Natural killer cell (primary cell): ENCODE measurements around the gene HOMER2. TPM values are rescaled to one million over a fixed set of nuclear protein-coding genes. Genes with fewer than 3 reads are reported as not detected.

Experiments used
- ATAC-seq, 3 donors: fragments of 150-1000 bp in 2 of 3; fragments of 200-7000 bp in 1 of 3; cut with Tn5 transposase; 1 replicate in 1 of 3; 2 replicates in 2 of 3; pipeline ENCODE4 v1.10.0; 2021; ENCODE audit warnings: mild to moderate bottlenecking in 2 of 3, moderate library complexity in 2 of 3
- DNase-seq, 2 donors: peaks; one replicate each; pipeline versions ENCODE4 v3.0.0 to v3.0.0-alpha.2; 2013 to 2021; ENCODE audit warnings: mixed read lengths in 1 of 2
- H3K27ac ChIP-seq: one replicate; pipeline ENCODE4 v1.5.1; 2013; ENCODE audit warnings: mild to moderate bottlenecking, low read length
- H3K27me3 ChIP-seq: one replicate; pipeline ENCODE4 v1.6.1; 2013; ENCODE audit warnings: low read length; ENCODE audit not compliant: control insufficient read depth, insufficient read depth
- H3K36me3 ChIP-seq: one replicate; pipeline ENCODE4 v1.6.1; 2013; ENCODE audit warnings: low read length; ENCODE audit not compliant: control insufficient read depth, insufficient read depth
- H3K4me1 ChIP-seq: one replicate; pipeline ENCODE4 v1.6.1; 2013; ENCODE audit warnings: low read length; ENCODE audit not compliant: control insufficient read depth, insufficient read depth
- H3K4me3 ChIP-seq: one replicate; pipeline ENCODE4 v1.5.1; 2013; ENCODE audit warnings: low read length
- H3K9me3 ChIP-seq: one replicate; pipeline ENCODE4 v1.6.1; 2013; ENCODE audit warnings: low read length; ENCODE audit not compliant: control insufficient read depth, insufficient read depth
- H3K27ac Mint-ChIP-seq, 2 donors: one replicate each; pipeline ENCODE4 v1.8.0; 2022; ENCODE audit warnings: mild to moderate bottlenecking in 2 of 2, mixed read lengths in 2 of 2, moderate library complexity in 1 of 2
- H3K27me3 Mint-ChIP-seq, 2 donors: one replicate each; pipeline ENCODE4 v1.8.0; 2022; ENCODE audit warnings: low read depth in 2 of 2, mixed read lengths in 2 of 2
- H3K36me3 Mint-ChIP-seq: one replicate; pipeline ENCODE4 v1.8.0; 2022; ENCODE audit warnings: mixed read lengths
- H3K4me1 Mint-ChIP-seq, 2 donors: one replicate each; pipeline ENCODE4 v1.8.0; 2022; ENCODE audit warnings: mixed read lengths in 2 of 2
- H3K4me3 Mint-ChIP-seq: one replicate; pipeline ENCODE4 v1.8.0; 2022; ENCODE audit warnings: mild to moderate bottlenecking, moderate library complexity, mixed read lengths
- H3K9me3 Mint-ChIP-seq, 2 donors: one replicate each; pipeline ENCODE4 v1.8.0; 2022; ENCODE audit warnings: mixed read lengths in 2 of 2
- WGBS: methylation state at CpG from one replicate; pipeline ENCODE4 v1.1.7; 2013; ENCODE audit warnings: missing lambda C conversion rate; ENCODE audit not compliant: insufficient coverage; 5-methylcytosine and 5-hydroxymethylcytosine counted together
- intact Hi-C: fragments of 100-400 bp; cut with micrococcal nuclease; formaldehyde crosslinking; loops from one replicate; pipeline ENCODE4 v1.14.2; 2022
- total RNA-seq, 4 donors: library from RNA; stranded (reverse); fragments of 120-200 nt in 1 of 4; gene quantifications; one replicate each; pipeline versions ENCODE4 v1.2.3 to v1.2.4, GENCODE V29; 2013 to 2022
- TF ChIP-seq, protein P1 (sequence below): fragments of 200-600 bp; IDR thresholded peaks from one replicate; pipeline ENCODE4 v1.8.0; 2022; ENCODE audit warnings: antibody characterized with exemption

Gene HOMER2
- total RNA-seq, 3 donors from 2014 or later (not counting 1 experiment from before 2014, with no cell fraction given), result 3.6 to 7.0 (median 4.0) TPM

DNA sequence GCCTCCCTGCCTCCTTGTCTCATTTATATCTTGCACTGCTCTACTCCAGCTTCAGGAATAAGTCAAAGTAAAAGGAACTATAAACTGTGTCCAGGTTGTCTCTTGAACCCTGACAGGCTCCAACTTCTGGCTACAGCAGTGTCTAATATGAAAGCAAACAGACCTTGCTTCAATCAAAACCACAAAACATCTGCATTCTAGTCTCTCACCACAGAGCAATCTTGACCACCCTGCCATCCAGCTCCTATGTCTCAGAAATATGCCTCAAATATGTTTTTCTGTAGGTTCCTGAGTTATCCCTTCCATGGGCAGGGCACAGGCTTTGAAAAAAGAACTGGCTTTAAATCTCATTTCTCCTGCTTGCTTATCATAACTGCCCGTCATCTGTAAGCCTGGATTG lies 20.5 kb upstream of the HOMER2 start:
- H3K27ac Mint-ChIP-seq, result no peak overlapping the region
- Histone ChIP-seq H3K4me1 (no peaks in the 10 kb centered on the region), H3K4me3 (no peak overlapping the region), H3K27me3 (no peaks in the 10 kb centered on the region), H3K9me3 (no peaks in the 10 kb centered on the region), H3K36me3 (no peaks in the 10 kb centered on the region), H3K27ac (no peak overlapping the region)
- H3K4me3 Mint-ChIP-seq, result no peak overlapping the region
- H3K27me3 Mint-ChIP-seq, result no peaks in the 10 kb centered on the region
- no peaks in the 10 kb centered on the region for H3K4me1 Mint-ChIP-seq
- no peaks in the 10 kb centered on the region for H3K36me3 Mint-ChIP-seq
- no peak for ATAC-seq
- no peak for DNase-seq
- 100% methylated on average over 1 of the region's 1 CpG for WGBS
- no peaks in the 10 kb centered on the region for H3K9me3 Mint-ChIP-seq
- TF ChIP-seq, protein P1, sequence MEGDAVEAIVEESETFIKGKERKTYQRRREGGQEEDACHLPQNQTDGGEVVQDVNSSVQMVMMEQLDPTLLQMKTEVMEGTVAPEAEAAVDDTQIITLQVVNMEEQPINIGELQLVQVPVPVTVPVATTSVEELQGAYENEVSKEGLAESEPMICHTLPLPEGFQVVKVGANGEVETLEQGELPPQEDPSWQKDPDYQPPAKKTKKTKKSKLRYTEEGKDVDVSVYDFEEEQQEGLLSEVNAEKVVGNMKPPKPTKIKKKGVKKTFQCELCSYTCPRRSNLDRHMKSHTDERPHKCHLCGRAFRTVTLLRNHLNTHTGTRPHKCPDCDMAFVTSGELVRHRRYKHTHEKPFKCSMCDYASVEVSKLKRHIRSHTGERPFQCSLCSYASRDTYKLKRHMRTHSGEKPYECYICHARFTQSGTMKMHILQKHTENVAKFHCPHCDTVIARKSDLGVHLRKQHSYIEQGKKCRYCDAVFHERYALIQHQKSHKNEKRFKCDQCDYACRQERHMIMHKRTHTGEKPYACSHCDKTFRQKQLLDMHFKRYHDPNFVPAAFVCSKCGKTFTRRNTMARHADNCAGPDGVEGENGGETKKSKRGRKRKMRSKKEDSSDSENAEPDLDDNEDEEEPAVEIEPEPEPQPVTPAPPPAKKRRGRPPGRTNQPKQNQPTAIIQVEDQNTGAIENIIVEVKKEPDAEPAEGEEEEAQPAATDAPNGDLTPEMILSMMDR, result no peak
- intact Hi-C loops, result no loop called here

DNA sequence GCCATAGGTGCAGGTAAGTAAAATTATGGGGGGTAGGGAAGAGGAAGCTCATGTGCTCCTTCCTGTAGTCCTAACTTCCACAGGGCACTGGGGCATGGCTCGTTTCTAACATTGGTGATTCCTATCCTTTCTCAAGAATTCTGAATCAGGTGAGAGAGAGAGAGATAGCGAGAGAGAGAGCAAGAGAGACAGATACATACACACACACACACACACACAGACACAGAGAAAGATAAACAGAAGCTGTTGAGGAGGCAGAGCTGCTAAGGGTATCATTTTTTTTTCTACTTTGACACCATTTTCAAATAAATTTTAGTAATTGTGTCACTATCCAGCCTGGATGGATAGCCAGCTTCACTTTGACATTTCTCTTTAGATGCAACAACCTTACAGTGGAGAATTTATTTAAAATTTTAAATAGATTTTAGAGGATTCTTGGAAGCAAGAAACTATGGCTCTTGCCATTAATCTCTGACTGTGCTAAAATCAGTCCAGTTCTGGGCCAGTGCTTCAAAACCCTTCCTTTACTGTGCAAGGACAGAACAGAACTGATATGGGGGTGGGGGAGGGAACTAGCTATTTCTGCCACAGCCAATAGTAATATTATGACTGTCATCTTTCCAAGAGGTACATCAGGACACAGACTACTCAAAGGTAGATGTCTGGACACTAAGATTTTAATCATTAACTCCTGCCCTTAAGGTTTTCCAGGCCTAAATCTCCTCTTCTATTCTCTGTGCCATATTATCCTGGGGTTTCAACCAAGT lies 18.9 kb upstream of the HOMER2 start:
- ATAC-seq, result no peak
- DNase-seq, result no peak

DNA sequence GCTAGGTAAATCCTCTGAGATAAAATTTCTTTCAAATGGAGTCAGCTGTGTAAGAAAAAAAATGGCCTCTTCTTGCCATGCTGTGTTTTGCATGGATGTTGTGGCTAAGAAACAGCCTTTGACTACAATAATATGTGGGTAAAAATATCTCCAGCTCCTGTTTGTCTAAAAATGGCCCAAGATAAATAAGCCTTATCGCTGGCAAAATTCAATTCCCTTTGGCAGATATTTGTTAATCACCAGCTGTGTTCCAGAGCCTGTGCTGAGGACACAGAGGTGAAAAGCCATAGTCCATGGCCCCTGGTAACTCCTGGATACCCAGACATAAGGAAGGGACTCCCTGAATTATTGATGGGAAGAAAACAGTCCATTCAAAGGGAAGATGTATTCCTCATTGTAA lies 18.2 kb upstream of the HOMER2 start:
- H3K9me3 ChIP-seq, result no peaks in the 10 kb centered on the region
- H3K36me3 Mint-ChIP-seq, result no peaks in the 10 kb centered on the region
- no peak overlapping the region for H3K4me3 ChIP-seq
- TF ChIP-seq, protein P1, result no peak
- no peak overlapping the region for H3K27ac Mint-ChIP-seq
- no peak overlapping the region for H3K4me3 Mint-ChIP-seq
- H3K4me1 Mint-ChIP-seq, result peaks cover 13% of the 10 kb centered on the region in 2 donors
- no peaks in the 10 kb centered on the region for H3K9me3 Mint-ChIP-seq
- intact Hi-C loops, result no loop called here
- ATAC-seq (no peak), DNase-seq (no peak)
- H3K4me1 ChIP-seq, result peaks cover 13% of the 10 kb centered on the region
- no peak overlapping the region for H3K27ac ChIP-seq
- no peaks in the 10 kb centered on the region for H3K36me3 ChIP-seq
- H3K27me3 ChIP-seq, result no peaks in the 10 kb centered on the region
- H3K27me3 Mint-ChIP-seq, result no peaks in the 10 kb centered on the region
- WGBS, result 93% methylated on average over 1 of the region's 1 CpG

More for the DNA sequence above, 18.9 kb upstream of the HOMER2 start:
- no CpG with 5 or more reads among the region's 2 CpGs for WGBS
- Histone ChIP-seq H3K27me3 (no peaks in the 10 kb centered on the region), H3K27ac (no peak overlapping the region), H3K9me3 (no peaks in the 10 kb centered on the region), H3K36me3 (no peaks in the 10 kb centered on the region), H3K4me1 (peaks cover 6% of the 10 kb centered on the region), H3K4me3 (no peak overlapping the region)
- no peak overlapping the region for H3K4me3 Mint-ChIP-seq
- peaks cover 6% of the 10 kb centered on the region in 2 donors for H3K4me1 Mint-ChIP-seq
- no peak overlapping the region for H3K27ac Mint-ChIP-seq
- no peaks in the 10 kb centered on the region for H3K27me3 Mint-ChIP-seq
- no peaks in the 10 kb centered on the region for H3K36me3 Mint-ChIP-seq
- TF ChIP-seq, protein P1, result no peak
- no peaks in the 10 kb centered on the region for H3K9me3 Mint-ChIP-seq
- intact Hi-C loops, result no loop called here
